ENCODE measurements around the gene ZSCAN22.
"Not testable (repeated sequence)": the region's sequence is repeated elsewhere in the genome, so short reads cannot be mapped to it uniquely, and the experiment has no call there.

Gene ZSCAN22

GRCh38 chr19:58319241-58319640, 7.6 kb upstream of the ZSCAN22 start:
- DNase-seq = no peak

GRCh38 chr19:58325311-58326022, 1.3 kb upstream of the ZSCAN22 start:
- DNase-seq = no peak

GRCh38 chr19:58326501-58326913, 287 bp upstream of the ZSCAN22 start:
- DNase-seq = no peak

- DNase-seq = no peak
Measured at GRCh38 chr19:58328999-58329398, 2.2 kb downstream of the ZSCAN22 start.

GRCh38 chr19:58330458-58330857, 3.7 kb downstream of the ZSCAN22 start:
- no peak for DNase-seq

GRCh38 chr19:58332697-58333096, 5.9 kb downstream of the ZSCAN22 start:
- DNase-seq = no peak

GRCh38 chr19:58334691-58335249, 8.0 kb downstream of the ZSCAN22 start:
- no peak for DNase-seq

- DNase-seq = no peak
Measured at GRCh38 chr19:58335630-58336029, 8.8 kb downstream of the ZSCAN22 start.

GRCh38 chr19:58336216-58336615, 9.4 kb downstream of the ZSCAN22 start:
- DNase-seq = no peak

- no peak for DNase-seq
Measured at GRCh38 chr19:58336820-58337219, 10.0 kb downstream of the ZSCAN22 start.

GRCh38 chr19:58338336-58338735, 11.5 kb downstream of the ZSCAN22 start:
- DNase-seq = no peak

- no peak for DNase-seq
Measured at GRCh38 chr19:58338825-58339558, 12.2 kb downstream of the ZSCAN22 start.

GRCh38 chr19:58345558-58345957, 18.8 kb downstream of the ZSCAN22 start:
- no peak for DNase-seq

GRCh38 chr19:58346961-58347929, 20.5 kb downstream of the ZSCAN22 start:
- peak; percentile 11 for DNase-seq

- DNase-seq = not testable (repeated sequence)
Measured at GRCh38 chr19:58348080-58348479, 21.3 kb downstream of the ZSCAN22 start.

- no peak for DNase-seq
Measured at GRCh38 chr19:58349590-58349989, 22.8 kb downstream of the ZSCAN22 start.

- no peak for DNase-seq
Measured at GRCh38 chr19:58350001-58350861, 23.4 kb downstream of the ZSCAN22 start.

- no peak for DNase-seq
Measured at GRCh38 chr19:58350871-58351557, 24.2 kb downstream of the ZSCAN22 start.

- DNase-seq = no peak
Measured at GRCh38 chr19:58351558-58351878, 24.7 kb downstream of the ZSCAN22 start.

GRCh38 chr19:58351990-58352755, 25.4 kb downstream of the ZSCAN22 start:
- no peak for DNase-seq

Measured in NCI-H1048 (cell line).